GM12892 (cell line): ENCODE data around the gene C13orf42.
A peak's percentile ranks its signal among the peaks of the same experiment; 100 is the strongest.
"Not testable (repeated sequence)": the region's sequence is repeated elsewhere in the genome, so short reads cannot be mapped to it uniquely, and the experiment has no call there.

ENCODE experiments used
- DNase-seq: peaks from one replicate; pipeline ENCODE4 v3.0.0; 2011; ENCODE audit not compliant: insufficient read length
- FAIRE-seq: peaks from 2 replicates; lab custom pipeline; 2011; peaks lifted over from hg19 to GRCh38; lab: Jason Lieb, UNC
- POLR2A ChIP-seq: IDR thresholded peaks from 2 replicates; pipeline ENCODE4 v1.6.1; 2011; ENCODE audit warnings: low read depth, low read length, control low read depth
- POLR2AphosphoS5 ChIP-seq: IDR thresholded peaks from 2 replicates; pipeline ENCODE4 v1.6.1; 2011; ENCODE audit warnings: low read depth, low read length, control low read depth
- TAF1 ChIP-seq: IDR thresholded peaks from 2 replicates; pipeline ENCODE4 v1.6.1; 2011; ENCODE audit warnings: low read depth, mild to moderate bottlenecking, control low read depth, low read length, borderline replicate concordance

Gene C13orf42

DNA sequence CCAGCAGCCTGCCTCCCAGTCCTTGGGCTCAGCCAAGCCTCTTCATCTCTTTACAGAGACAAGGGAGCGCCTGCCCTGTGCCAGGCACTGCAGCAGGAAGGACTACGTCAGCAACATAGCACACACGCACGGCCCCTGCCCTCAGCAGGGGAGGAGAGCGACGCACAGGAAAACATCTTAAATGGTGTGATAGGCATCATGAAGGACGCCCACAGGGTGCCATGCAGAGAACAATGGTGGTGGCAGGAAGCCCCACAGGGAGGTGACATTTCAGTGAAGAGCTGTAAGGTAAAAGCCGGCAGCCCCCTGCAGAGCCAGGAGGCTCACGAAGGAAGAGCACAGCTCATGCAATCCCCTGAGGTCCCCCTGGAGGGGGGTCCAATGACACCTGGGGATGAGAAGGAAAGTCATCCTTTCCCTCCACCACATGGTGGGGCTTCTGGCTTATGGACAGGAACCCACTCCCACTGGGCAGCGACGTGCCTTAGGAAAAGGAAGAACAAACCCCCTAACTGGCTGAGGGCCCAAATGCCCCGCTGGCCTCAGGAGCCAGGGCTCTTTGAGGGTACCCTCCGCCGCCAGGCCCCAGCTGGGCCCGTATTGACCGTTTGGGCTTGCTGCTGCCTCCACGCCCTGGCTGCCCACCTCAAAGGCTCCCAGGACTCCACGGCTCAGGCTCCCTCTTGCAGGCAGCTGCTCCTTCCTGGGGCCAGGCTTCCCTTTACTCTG, 37.3 kb upstream of the C13orf42 start:
- no peak for TF ChIP-seq POLR2AphosphoS5
- no peak for TF ChIP-seq TAF1
- TF ChIP-seq POLR2A = no peak
- no peak for DNase-seq
- FAIRE-seq = no peak

- no peak for FAIRE-seq
- DNase-seq = no peak
- TF ChIP-seq TAF1 (no peak), POLR2A (no peak), POLR2AphosphoS5 (no peak)
Measured at GRCh38 chr13:51147732-51148131, 36.7 kb upstream of the C13orf42 start.

GRCh38 chr13:51146667-51147066, 35.6 kb upstream of the C13orf42 start:
- TF ChIP-seq POLR2A (no peak), TAF1 (no peak), POLR2AphosphoS5 (no peak)
- FAIRE-seq (no peak), DNase-seq (no peak)

GRCh38 chr13:51137250-51137649, 26.2 kb upstream of the C13orf42 start:
- no peak for DNase-seq
- FAIRE-seq = no peak
- TF ChIP-seq POLR2A (no peak), POLR2AphosphoS5 (no peak), TAF1 (no peak)

- FAIRE-seq = no peak
- TF ChIP-seq TAF1 (no peak), POLR2A (no peak), POLR2AphosphoS5 (no peak)
- no peak for DNase-seq
Measured at GRCh38 chr13:51136276-51136980, 25.4 kb upstream of the C13orf42 start.

DNA sequence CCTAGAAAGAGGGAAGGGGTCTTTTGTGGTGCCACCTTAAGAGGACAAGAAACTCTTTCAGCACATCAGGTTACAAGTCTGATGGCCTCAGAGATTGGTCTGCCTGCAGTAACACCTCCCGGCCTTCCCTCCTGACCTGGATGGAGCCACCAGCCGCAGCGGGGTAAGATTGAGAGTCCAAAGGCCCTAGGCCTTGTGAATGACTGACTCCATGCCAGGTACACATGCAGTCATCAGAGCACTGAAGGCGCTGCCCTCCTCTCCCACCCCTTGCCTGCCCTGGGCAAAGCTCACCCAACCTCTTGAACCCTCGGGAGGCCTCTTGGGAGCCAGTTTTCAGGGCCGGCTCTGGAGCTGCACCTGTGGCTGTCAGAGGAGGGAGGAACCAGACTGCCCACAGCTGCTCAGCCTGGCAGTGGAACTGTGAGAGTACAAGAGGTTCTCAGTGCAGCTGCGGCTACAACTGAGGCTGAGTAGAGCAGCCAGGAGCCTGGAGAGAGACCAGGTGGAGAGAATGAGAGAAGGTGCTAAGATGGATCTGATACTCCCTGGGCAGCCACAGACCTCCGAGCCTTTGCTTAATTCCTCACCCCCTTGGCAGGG, 23.8 kb upstream of the C13orf42 start:
- no peak for FAIRE-seq
- DNase-seq = no peak
- no peak for TF ChIP-seq POLR2AphosphoS5
- TF ChIP-seq POLR2A = no peak
- no peak for TF ChIP-seq TAF1

DNA sequence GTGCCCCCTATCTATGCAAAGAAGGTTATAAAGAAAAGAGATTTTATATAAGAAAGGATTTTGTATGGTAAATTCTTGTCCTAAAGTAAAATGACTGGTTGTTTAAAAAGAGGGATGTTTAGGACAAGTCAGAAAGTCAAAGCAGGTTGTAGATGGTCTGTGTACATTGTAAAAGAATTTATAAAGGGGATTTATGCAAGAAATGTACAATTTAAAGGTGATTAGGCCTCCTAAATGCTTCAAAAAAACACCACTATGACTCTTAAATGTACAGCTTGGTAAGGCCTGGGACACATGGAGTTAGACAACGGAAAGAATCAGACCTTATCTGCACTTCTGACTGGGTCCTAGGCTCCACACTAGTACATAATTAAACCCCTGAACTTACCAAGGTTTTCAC, 19.3 kb upstream of the C13orf42 start:
- no peak for DNase-seq
- FAIRE-seq = no peak
- TF ChIP-seq TAF1 = no peak
- TF ChIP-seq POLR2AphosphoS5 = no peak
- no peak for TF ChIP-seq POLR2A

GRCh38 chr13:51125495-51126226, 14.6 kb upstream of the C13orf42 start:
- TF ChIP-seq POLR2AphosphoS5 (no peak), TAF1 (no peak), POLR2A (no peak)
- FAIRE-seq (peak; percentile 80), DNase-seq (peak; percentile 22)

DNA sequence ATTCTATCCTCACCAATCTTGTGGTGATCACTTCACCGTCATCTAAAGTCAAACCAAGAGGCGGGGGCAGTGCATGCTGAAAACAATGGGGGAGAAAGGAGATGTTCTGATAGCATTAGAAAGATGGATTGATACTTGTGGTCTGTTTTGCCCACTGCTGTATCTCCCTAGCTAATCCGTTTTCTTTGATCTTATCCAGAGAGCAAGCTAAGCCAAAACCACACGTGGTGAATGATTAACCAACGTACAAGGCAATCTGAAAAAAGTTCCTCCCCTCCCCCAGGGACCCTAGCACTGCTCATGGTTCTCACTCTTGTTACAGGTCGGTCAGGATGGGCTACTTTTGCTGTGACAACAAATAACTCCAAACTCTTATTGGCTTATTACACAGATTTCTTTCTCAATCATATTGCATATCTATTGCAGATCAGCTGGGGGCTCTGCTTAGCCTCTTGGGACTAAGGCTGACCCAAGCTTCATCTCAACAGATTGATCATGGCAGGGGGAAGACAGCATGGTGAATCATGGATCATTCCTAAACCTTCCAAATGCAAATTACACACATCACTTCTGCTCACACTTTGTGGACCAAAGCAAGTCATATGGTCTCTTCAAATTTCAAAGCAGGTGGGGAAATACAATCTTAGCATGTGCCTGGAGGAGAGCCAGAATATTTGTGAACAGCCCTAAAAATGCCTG, 11.9 kb upstream of the C13orf42 start:
- TF ChIP-seq TAF1 (no peak), POLR2AphosphoS5 (no peak), POLR2A (no peak)
- FAIRE-seq (peak; percentile 38), DNase-seq (no peak)

DNA sequence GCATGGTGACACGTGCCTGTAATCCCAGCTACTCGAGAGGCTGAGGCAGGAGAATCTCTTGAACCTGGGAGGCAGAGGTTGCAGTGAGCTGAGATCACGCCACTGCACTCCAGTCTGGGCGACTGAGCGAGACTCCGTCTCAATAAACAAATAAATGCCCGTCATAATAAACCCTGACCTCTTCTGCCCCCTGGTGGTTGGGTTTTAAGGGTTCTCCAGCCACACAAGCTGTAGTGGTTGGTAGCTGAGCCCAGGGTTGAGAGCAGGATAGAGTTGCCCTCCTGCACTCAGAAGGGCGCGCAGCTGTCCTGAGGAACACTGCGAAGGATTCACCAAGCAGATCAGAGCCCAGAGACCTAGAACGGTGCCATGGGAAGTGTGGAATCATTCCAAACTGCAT, 9.8 kb upstream of the C13orf42 start:
- not testable (repeated sequence) for DNase-seq, FAIRE-seq

GRCh38 chr13:51118809-51119431, 7.8 kb upstream of the C13orf42 start:
- DNase-seq (no peak), FAIRE-seq (no peak)
- TF ChIP-seq POLR2AphosphoS5 (no peak), TAF1 (no peak), POLR2A (no peak)
